OCI-LY3 (cell line): ENCODE results near the gene ANXA7.

Source experiments
- H2AFZ ChIP-seq: fragments of 200-600, 300-600 bp; shearing (Covaris generic); 2 replicates; pipeline ENCODE4 v1.6.0; 2014; ENCODE audit warnings: antibody characterized with exemption, low read depth, low read length
- H3K27ac ChIP-seq: fragments of 200-600, 300-600 bp; sonication (generic); 2 replicates; pipeline ENCODE4 v1.5.1; 2014; ENCODE audit warnings: mild to moderate bottlenecking, low read length, moderate library complexity, mixed read lengths
- H3K27me3 ChIP-seq: fragments of 200-600, 300-600 bp; sonication (generic); 2 replicates; pipeline ENCODE4 v1.6.1; 2014; ENCODE audit warnings: low read depth, low read length, mixed read lengths
- H3K36me3 ChIP-seq: fragments of 200-600, 300-600 bp; sonication (generic); replicated peaks from 2 replicates; pipeline ENCODE3; 2014; ENCODE audit warnings: low read depth, low read length, mixed read lengths
- H3K4me1 ChIP-seq: fragments of 300-600, 200-600 bp; sonication (generic); 2 replicates; pipeline ENCODE4 v1.6.1; 2014; ENCODE audit warnings: low read length, mixed read lengths
- H3K4me2 ChIP-seq: fragments of 200-600, 300-600 bp; sonication (generic); 2 replicates; pipeline ENCODE4 v1.6.1; 2014; ENCODE audit warnings: low read length, mixed read lengths
- H3K4me3 ChIP-seq: fragments of 300-600, 200-600 bp; sonication (generic); 2 replicates; pipeline ENCODE4 v1.5.1; 2014; ENCODE audit warnings: antibody characterized with exemption, mild to moderate bottlenecking, low read length, moderate library complexity
- H3K79me2 ChIP-seq: fragments of 300-600, 200-600 bp; shearing (Covaris generic); 2 replicates; pipeline ENCODE4 v1.6.1; 2014; ENCODE audit warnings: mild to moderate bottlenecking, low read length, mixed read lengths
- H3K9ac ChIP-seq: fragments of 300-600, 200-600 bp; shearing (Covaris generic); 2 replicates; pipeline ENCODE4 v1.6.0; 2014; ENCODE audit warnings: mild to moderate bottlenecking, low read length, moderate library complexity
- H3K9me3 ChIP-seq: fragments of 200-600, 300-600 bp; shearing (Covaris generic); 2 replicates; pipeline ENCODE4 v1.6.1; 2014; ENCODE audit warnings: low read length, mixed read lengths; ENCODE audit not compliant: insufficient read depth
- H4K20me1 ChIP-seq: fragments of 200-600, 300-600 bp; sonication (generic); 2 replicates; pipeline ENCODE4 v1.6.1; 2016; ENCODE audit warnings: low read length, mixed read lengths; ENCODE audit not compliant: insufficient read depth
- EZH2phosphoT487 ChIP-seq: fragments of 200-600 bp; shearing (Covaris generic); IDR thresholded peaks from 2 replicates; pipeline ENCODE4 v1.6.1; 2018; ENCODE audit warnings: antibody characterized with exemption, mixed run types, low read depth
- TF ChIP-seq, protein P1 (sequence below): fragments of 200-600, 300-600 bp; sonication (generic); IDR thresholded peaks from 2 replicates; pipeline ENCODE4 v1.5.1; 2014; ENCODE audit warnings: antibody characterized with exemption, low read length, low read depth

ANXA7 gene

DNA sequence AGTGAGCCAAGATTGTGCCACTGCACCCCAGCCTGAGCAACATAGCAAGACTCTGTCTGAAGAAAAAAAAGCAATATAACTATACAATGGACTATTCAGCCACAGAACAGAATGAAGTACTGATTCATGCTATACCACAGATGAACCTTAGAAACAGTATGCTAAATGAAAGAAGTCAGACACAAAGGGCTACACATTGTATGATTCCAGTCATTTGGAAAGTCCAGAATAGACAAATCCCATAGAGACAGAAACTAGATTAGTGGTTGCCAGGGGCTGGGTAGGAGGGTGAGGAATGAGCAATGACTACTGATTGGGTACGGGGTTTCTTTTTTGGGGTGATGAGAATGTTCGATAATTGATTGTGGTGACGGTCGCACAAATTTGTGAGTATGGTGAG, 45.6 kb downstream of the ANXA7 start:
- H3K4me1 ChIP-seq, result no peaks in the 10 kb centered on the region
- no peak overlapping the region for H2AFZ ChIP-seq
- H4K20me1 ChIP-seq, result no peaks in the 10 kb centered on the region
- no peaks in the 10 kb centered on the region for H3K79me2 ChIP-seq
- H3K27ac ChIP-seq, result no peak overlapping the region
- H3K4me2 ChIP-seq, result no peak overlapping the region
- no peak overlapping the region for H3K4me3 ChIP-seq
- TF ChIP-seq, protein P1, sequence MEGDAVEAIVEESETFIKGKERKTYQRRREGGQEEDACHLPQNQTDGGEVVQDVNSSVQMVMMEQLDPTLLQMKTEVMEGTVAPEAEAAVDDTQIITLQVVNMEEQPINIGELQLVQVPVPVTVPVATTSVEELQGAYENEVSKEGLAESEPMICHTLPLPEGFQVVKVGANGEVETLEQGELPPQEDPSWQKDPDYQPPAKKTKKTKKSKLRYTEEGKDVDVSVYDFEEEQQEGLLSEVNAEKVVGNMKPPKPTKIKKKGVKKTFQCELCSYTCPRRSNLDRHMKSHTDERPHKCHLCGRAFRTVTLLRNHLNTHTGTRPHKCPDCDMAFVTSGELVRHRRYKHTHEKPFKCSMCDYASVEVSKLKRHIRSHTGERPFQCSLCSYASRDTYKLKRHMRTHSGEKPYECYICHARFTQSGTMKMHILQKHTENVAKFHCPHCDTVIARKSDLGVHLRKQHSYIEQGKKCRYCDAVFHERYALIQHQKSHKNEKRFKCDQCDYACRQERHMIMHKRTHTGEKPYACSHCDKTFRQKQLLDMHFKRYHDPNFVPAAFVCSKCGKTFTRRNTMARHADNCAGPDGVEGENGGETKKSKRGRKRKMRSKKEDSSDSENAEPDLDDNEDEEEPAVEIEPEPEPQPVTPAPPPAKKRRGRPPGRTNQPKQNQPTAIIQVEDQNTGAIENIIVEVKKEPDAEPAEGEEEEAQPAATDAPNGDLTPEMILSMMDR, result no peak
- TF ChIP-seq EZH2phosphoT487, result no peak
- no peaks in the 10 kb centered on the region for H3K36me3 ChIP-seq
- H3K9me3 ChIP-seq, result no peaks in the 10 kb centered on the region
- H3K27me3 ChIP-seq, result no peaks in the 10 kb centered on the region
- H3K9ac ChIP-seq, result no peak overlapping the region

DNA sequence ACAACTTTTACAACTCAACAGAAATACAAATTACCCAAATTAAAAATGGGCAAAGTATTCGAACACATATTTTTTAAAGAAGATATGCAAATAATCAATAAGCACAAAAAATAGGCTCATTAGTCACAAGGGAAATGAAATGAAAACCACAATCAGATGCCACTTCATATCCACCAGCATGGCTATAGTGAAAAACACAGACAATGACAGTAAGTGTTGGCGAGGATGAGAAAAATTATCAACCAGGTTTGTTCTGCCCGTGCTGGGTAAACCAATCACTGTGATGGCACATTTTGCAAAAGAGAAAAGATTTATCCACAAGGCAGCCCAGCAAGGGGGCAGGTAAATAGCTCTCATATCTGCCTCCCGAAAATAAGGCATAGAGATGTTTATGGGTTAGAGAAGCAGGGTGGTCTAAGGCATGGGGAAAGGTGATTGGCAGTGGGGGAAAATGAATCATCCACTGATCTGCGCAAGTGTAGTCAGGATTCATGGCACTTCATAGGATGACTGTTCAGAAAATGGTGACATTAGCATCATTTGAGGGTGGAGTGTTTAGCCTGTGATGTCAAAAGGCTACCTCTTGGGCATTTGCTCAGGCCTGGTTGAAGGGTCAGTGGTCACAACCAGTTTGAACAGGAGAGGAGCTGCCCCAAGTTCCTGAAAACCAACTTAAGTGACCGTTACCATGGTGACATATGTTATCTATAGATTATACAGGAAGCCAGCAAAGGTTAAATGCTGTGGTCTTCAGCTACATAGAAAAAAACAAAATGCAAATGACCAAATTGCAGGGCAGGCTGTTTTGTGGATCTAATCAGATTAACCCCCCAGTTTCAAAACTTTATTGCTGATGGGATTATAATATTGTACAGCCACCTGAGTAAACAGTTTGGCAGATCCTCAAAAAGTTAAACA, 47.2 kb downstream of the ANXA7 start:
- H3K9me3 ChIP-seq, result no peaks in the 10 kb centered on the region
- no peaks in the 10 kb centered on the region for H4K20me1 ChIP-seq
- no peaks in the 10 kb centered on the region for H3K36me3 ChIP-seq
- no peaks in the 10 kb centered on the region for H3K4me1 ChIP-seq
- no peaks in the 10 kb centered on the region for H3K27me3 ChIP-seq
- no peak overlapping the region for H3K4me2 ChIP-seq
- H2AFZ ChIP-seq, result no peak overlapping the region
- no peak overlapping the region for H3K4me3 ChIP-seq
- H3K79me2 ChIP-seq, result no peaks in the 10 kb centered on the region
- TF ChIP-seq EZH2phosphoT487, result no peak
- no peak overlapping the region for H3K9ac ChIP-seq
- no peak overlapping the region for H3K27ac ChIP-seq

DNA sequence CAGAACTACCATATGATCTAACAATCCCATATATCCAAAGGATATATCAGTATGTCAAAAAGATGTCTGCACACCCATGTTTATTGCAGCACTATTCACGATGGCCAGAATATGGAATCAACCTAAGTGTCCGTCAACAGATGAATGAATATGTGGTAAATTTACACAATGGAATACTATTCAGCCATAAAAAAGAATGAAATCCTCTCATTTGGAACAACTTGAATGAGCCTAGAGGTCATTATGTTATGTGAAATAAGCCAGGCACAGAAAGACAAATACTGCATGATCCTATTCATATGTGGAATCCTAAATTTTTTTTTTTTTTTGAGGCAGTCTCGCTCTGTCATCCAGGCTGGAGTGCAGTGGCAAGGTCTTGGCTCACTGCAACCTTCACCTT, 48.9 kb downstream of the ANXA7 start:
- Histone ChIP-seq H3K36me3 (no peaks in the 10 kb centered on the region), H4K20me1 (no peaks in the 10 kb centered on the region), H2AFZ (no peak overlapping the region), H3K9me3 (no peaks in the 10 kb centered on the region), H3K27me3 (no peaks in the 10 kb centered on the region), H3K27ac (no peak overlapping the region), H3K79me2 (no peaks in the 10 kb centered on the region), H3K4me2 (no peak overlapping the region), H3K9ac (no peak overlapping the region), H3K4me3 (no peak overlapping the region), H3K4me1 (no peaks in the 10 kb centered on the region)
- TF ChIP-seq, protein P1, result no peak
- TF ChIP-seq EZH2phosphoT487, result no peak

DNA sequence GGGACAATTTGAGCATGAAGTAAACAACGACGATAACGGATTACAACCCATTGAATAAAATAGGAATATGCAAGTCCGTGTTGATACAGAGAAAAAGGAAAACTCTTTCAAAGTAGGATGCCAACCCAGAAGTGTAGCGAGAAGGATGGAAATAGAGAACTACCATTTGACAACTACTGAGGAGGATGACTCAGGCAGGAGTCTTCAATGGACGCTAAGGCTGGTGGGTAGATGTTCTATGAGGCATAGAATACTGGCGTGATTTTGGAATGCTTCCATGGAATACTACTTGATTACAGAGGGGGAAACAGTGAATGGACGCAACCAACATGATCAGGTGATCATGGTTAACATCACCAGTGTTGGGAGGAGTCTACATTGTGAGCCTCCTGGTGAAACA, 54.4 kb downstream of the ANXA7 start:
- Histone ChIP-seq H4K20me1 (no peaks in the 10 kb centered on the region), H3K4me3 (no peak overlapping the region), H2AFZ (no peak overlapping the region), H3K9ac (no peak overlapping the region), H3K4me2 (peak overlapping the region; percentile 98; the same call in 1 of the 2 replicates), H3K9me3 (no peaks in the 10 kb centered on the region), H3K79me2 (no peaks in the 10 kb centered on the region), H3K27me3 (peaks cover 6% of the 10 kb centered on the region; the same call in 1 of the 2 replicates), H3K4me1 (peaks cover 8% of the 10 kb centered on the region; the same call in 1 of the 2 replicates), H3K27ac (no peak overlapping the region), H3K36me3 (no peaks in the 10 kb centered on the region)
- TF ChIP-seq, protein P1, result no peak
- TF ChIP-seq EZH2phosphoT487, result no peak
